ENCODE measurements around the gene EXD3.

EXD3 gene

DNA sequence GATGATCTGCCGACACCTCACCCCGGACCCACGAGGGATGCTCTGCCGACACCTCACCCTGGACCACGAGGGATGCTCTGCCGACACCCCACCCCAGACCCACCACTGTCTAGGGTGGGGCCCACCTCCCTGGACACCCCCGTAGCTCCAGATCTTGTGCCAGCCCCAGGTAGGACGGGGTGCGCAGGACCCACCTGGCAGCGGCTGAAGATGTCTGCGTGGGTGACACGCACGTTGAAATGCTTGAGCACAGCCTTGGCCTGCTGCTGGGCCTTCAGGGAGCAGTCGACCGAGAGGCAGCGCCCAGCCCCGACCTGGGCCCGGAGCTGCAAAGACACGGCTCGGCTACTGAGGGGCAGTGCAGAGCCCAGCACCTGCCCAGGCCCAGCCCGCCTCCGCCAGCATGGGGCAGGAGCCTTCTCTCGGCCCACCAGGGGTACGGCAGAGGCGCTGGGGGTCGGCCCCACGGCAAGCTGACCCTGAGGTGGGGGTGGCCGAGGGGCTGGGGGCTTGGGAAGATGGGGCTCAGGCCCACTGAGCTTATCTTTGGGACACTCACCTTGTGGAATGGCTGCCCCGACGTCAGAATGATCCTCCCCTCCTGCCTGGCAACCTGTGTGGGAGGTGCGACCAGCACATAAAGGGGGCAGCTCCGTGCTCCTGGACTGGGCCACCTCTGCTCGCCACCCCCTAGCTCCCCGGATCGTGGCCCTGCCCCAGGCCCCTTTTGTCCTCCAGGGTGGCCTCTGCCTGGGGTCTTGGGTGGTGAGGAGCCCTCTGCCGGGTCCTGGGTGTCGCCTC is 99.2 kb downstream of the EXD3 start:
- Histone ChIP-seq H3K9me3 (ENCODE audit: control insufficient read depth, low read length) (no peaks in the 10 kb centered on the region), H3K27me3 (replicated peaks; ENCODE audit: control insufficient read depth, insufficient read depth, low read length) (peaks cover 4% of the 10 kb centered on the region), H3K9ac (ENCODE audit: low read length) (no peak overlapping the region), H3K4me1 (ENCODE audit: control insufficient read depth, insufficient read depth, low read length) (peaks cover 3% of the 10 kb centered on the region), H3K4me3 (ENCODE audit: low read length) (no peak overlapping the region), H3K36me3 (ENCODE audit: control insufficient read depth, insufficient read depth, low read length, severe bottlenecking) (no peaks in the 10 kb centered on the region)
- no peak for DNase-seq (ENCODE audit: low read depth)

DNA sequence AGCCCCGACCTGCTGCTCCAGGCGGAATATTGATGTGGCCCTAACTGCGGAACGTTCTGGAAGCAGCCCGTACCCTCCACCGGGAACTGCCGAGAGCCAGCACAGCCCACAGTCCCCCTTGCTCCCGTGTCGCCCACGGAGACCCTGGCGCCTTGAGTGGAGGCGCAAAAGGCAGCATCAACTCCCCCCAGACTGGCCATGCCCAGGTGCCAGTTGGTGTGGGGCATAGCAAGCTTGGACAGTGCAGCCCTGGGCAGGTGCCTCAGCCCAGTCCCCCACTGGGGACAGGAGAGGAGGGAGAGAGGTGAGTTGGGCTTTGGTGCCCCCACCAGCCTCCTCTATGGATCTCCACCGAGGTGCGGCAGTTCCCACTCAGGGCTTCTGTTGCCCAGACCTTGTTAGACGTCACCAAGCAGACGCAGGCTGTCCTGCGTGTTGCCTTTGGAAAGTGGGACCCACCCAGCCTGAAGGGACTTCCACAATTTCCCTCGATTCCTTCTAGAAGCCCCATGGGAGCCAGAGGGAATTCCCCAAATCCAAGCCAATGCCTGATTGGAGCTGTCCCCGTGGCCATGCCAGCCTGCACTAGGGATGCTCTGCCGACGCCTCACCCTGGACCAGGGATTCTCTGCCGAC is 101.1 kb downstream of the EXD3 start:
- peaks cover 4% of the 10 kb centered on the region for H3K4me1 ChIP-seq (ENCODE audit: control insufficient read depth, insufficient read depth, low read length)
- no peaks in the 10 kb centered on the region for H3K36me3 ChIP-seq (ENCODE audit: control insufficient read depth, insufficient read depth, low read length, severe bottlenecking)
- H3K27me3 ChIP-seq (replicated peaks; ENCODE audit: control insufficient read depth, insufficient read depth, low read length) = peaks cover 8% of the 10 kb centered on the region
- H3K9me3 ChIP-seq (ENCODE audit: control insufficient read depth, low read length) = no peaks in the 10 kb centered on the region
- no peak overlapping the region for H3K4me3 ChIP-seq (ENCODE audit: low read length)
- no peak overlapping the region for H3K9ac ChIP-seq (ENCODE audit: low read length)
- DNase-seq (ENCODE audit: low read depth) = no peak

DNA sequence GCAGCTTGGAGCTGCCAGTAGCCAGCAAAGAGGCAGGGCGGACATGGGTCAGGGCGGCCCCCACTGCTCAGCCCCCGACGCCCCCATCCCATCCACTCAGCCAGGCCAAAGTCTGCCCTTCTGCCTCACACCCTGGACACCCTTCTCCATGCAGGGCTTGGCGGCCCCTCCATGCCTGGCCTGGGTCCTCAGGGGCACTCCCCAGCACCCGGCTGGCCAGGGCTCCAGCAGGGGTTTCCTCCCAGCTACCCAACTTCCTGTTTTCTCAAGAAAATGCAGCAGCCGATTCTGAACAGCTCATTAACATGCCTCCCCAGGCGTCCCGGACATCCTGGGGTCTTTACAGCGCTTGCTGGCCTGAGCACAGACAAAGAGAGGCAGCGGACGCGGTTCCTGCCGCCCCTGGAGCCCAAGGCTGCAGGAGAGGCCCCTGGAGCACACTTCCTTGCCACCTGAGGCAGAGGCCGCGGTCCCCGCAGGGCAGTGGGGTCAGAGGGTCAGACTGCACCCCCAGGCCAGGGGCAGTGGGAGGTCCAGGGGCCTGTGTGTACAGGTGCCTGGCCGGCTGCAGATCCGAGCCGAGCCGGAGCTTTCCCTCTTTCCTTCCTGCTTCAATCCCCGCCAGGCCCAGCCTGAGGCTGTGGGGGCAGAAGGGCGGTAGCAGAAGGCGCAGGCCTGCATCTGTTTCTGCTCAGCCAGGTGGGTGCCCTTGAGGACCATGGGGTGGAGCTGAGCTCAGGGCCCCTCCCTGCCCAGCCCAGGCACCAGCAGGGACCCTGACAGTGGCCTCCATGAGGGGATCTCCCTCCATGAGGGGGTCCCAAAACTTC is 102.2 kb downstream of the EXD3 start:
- H3K36me3 ChIP-seq (ENCODE audit: control insufficient read depth, insufficient read depth, low read length, severe bottlenecking) = no peaks in the 10 kb centered on the region
- H3K27me3 ChIP-seq (replicated peaks; ENCODE audit: control insufficient read depth, insufficient read depth, low read length) = peaks cover 8% of the 10 kb centered on the region
- no peak for DNase-seq (ENCODE audit: low read depth)
- peaks cover 4% of the 10 kb centered on the region for H3K4me1 ChIP-seq (ENCODE audit: control insufficient read depth, insufficient read depth, low read length)
- H3K4me3 ChIP-seq (ENCODE audit: low read length) = no peak overlapping the region
- H3K9ac ChIP-seq (ENCODE audit: low read length) = no peak overlapping the region
- no peaks in the 10 kb centered on the region for H3K9me3 ChIP-seq (ENCODE audit: control insufficient read depth, low read length)

DNA sequence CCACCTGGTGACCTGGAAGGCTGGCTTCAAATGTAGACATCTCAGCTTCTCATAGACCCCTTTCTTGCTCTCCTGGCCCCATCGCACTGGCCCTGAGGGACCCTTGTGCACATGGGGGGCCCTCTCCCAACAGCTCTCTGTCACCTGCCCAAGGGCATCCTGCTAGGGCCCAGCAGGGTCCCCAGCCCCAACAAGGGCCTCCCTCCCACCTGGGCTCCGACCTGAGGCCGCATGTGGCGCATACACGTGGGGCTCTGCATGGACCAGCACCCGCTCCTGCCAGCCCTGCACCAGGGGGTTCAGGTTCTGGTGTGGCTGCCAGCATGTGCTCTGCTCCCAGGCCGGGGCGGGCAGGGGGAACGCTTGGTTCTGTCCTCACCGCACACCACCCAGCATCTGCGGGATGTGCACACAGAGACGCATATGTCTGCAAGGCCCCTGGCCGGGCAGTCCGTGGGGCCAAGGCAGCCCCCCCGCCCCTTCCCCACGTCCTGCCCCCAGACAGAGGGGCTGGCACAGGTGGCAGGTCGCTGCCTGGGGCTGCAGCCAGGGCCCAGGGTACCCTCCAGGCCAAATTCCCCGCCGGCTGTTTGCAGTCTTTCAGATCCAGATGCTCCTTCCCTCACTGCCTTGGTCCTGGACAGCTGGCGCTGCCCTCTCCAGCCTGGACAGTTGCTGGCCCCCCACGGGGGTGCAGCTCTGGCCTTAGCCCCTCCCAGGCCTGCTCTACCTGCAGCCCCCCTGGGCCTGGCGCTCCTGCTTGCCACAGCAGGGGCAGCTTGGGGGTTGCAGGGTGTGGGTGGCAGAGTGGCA is 103.0 kb downstream of the EXD3 start:
- H3K9ac ChIP-seq (ENCODE audit: low read length) = no peak overlapping the region
- no peaks in the 10 kb centered on the region for H3K36me3 ChIP-seq (ENCODE audit: control insufficient read depth, insufficient read depth, low read length, severe bottlenecking)
- DNase-seq (ENCODE audit: low read depth) = no peak
- H3K9me3 ChIP-seq (ENCODE audit: control insufficient read depth, low read length) = no peaks in the 10 kb centered on the region
- H3K27me3 ChIP-seq (replicated peaks; ENCODE audit: control insufficient read depth, insufficient read depth, low read length) = peaks cover 8% of the 10 kb centered on the region
- H3K4me3 ChIP-seq (ENCODE audit: low read length) = no peak overlapping the region
- H3K4me1 ChIP-seq (ENCODE audit: control insufficient read depth, insufficient read depth, low read length) = peaks cover 4% of the 10 kb centered on the region

DNA sequence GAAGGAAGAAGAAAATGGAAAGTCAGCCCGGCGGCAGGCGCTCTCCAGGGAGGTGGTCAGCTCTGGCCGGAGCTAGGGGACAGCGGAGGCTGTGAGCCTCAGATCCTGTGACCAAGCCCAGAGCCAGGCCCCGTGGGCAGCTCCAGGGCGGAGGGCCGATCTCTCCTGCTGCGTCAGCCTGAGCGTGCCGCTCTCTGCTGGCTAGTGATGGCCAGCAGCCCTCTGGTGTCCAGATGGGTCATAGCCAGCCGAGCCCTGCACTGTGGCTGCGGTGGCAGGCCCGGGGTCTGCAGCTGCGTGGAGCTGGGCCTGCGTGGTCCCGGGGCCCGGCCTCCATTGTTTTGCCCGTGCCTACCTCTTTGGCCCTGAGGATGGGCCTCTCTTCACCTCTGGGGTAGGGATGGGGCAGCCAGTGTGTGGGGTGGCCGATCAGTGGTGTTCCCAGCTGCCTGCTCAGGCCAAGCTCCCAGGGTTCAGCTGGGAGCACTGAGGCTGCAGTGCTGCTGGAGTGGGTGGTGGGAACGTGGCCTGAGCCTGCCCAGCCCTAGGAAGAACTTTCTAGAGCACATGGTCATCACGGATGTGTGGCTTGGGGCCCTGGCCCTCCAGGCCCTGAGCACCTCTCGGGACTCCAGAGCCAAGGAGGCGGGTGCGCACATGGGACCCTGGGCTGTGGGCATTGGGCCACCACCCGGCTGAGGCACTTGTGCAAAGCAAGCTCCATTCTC is 103.8 kb downstream of the EXD3 start:
- DNase-seq (ENCODE audit: low read depth) = no peak
- no peaks in the 10 kb centered on the region for H3K36me3 ChIP-seq (ENCODE audit: control insufficient read depth, insufficient read depth, low read length, severe bottlenecking)
- no peaks in the 10 kb centered on the region for H3K9me3 ChIP-seq (ENCODE audit: control insufficient read depth, low read length)
- peak overlapping the region; percentile 49 for H3K9ac ChIP-seq (ENCODE audit: low read length)
- H3K4me3 ChIP-seq (ENCODE audit: low read length) = no peak overlapping the region
- H3K4me1 ChIP-seq (ENCODE audit: control insufficient read depth, insufficient read depth, low read length) = peaks cover 4% of the 10 kb centered on the region
- peaks cover 12% of the 10 kb centered on the region for H3K27me3 ChIP-seq (replicated peaks; ENCODE audit: control insufficient read depth, insufficient read depth, low read length)

DNA sequence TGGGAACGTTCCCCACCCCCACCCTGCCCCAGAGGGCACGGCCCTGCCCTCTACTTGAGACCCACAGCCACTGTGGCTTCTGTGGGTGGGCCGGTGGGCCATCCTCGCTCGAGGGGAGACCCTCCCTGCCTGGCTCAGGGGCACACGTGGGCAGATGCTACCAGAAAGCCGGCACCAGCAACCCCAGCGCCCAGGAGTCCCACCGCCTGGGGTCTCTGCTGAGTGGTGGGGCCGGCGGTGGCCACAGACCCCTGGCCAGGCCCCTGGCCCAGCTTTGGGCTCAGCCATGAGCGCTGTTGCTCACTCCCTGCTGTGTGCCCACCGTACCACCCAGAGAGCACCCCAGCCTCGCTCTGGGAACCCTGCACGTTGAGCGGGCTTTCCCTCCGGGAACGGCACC is 104.4 kb downstream of the EXD3 start:
- Histone ChIP-seq H3K4me1 (ENCODE audit: control insufficient read depth, insufficient read depth, low read length) (peaks cover 4% of the 10 kb centered on the region), H3K9ac (ENCODE audit: low read length) (peak overlapping the region; percentile 49)
- DNase-seq (ENCODE audit: low read depth) = no peak

DNA sequence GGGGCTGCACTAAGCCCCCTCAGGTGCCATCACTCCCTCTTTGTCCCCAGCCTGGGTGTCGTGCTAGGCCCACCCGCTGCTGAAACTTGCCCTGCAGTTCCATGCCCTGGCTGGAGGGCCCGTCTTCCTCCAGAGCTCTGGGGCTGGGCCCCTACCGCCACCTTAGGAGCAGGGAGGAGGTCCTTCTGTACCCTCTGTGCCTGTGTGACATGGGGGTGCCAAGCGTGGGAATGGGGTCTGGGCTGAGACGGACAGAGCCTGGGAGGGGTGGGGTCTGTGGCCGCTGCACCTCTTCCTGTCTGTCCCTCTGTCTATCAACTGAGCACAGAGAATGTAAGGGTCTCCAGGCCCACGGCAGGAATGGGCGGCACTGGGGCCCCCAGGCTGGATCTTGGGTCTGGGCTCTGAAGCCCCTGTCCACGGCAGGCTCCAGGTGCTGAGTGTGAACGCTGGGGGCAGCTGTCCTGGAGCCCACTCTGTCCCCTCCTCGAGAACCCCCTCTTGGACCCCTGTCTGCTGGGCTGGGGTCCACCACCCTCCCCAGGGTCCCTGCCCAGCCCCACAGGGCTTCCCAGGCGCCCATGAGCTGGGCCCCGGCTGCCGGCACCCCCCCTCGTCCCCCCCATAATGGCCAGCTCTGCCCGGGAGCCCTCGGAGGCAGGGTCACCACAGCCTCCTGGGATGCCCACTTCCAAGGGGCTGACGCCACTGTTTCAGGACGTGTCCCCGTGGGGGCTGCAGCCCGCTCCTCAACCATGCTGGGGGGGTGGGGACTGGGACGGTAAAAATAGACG is 105.0 kb downstream of the EXD3 start:
- H3K36me3 ChIP-seq (ENCODE audit: control insufficient read depth, insufficient read depth, low read length, severe bottlenecking) = no peaks in the 10 kb centered on the region
- H3K9me3 ChIP-seq (ENCODE audit: control insufficient read depth, low read length) = no peaks in the 10 kb centered on the region
- H3K27me3 ChIP-seq (replicated peaks; ENCODE audit: control insufficient read depth, insufficient read depth, low read length) = peaks cover 12% of the 10 kb centered on the region
- DNase-seq (ENCODE audit: low read depth) = no peak
- no peak overlapping the region for H3K4me3 ChIP-seq (ENCODE audit: low read length)
- H3K9ac ChIP-seq (ENCODE audit: low read length) = no peak overlapping the region
- peaks cover 4% of the 10 kb centered on the region for H3K4me1 ChIP-seq (ENCODE audit: control insufficient read depth, insufficient read depth, low read length)

More for the DNA sequence above, 104.4 kb downstream of the EXD3 start:
- no peaks in the 10 kb centered on the region for H3K36me3 ChIP-seq (ENCODE audit: control insufficient read depth, insufficient read depth, low read length, severe bottlenecking)
- H3K4me3 ChIP-seq (ENCODE audit: low read length) = no peak overlapping the region
- H3K9me3 ChIP-seq (ENCODE audit: control insufficient read depth, low read length) = no peaks in the 10 kb centered on the region
- peaks cover 12% of the 10 kb centered on the region for H3K27me3 ChIP-seq (replicated peaks; ENCODE audit: control insufficient read depth, insufficient read depth, low read length)

DNA sequence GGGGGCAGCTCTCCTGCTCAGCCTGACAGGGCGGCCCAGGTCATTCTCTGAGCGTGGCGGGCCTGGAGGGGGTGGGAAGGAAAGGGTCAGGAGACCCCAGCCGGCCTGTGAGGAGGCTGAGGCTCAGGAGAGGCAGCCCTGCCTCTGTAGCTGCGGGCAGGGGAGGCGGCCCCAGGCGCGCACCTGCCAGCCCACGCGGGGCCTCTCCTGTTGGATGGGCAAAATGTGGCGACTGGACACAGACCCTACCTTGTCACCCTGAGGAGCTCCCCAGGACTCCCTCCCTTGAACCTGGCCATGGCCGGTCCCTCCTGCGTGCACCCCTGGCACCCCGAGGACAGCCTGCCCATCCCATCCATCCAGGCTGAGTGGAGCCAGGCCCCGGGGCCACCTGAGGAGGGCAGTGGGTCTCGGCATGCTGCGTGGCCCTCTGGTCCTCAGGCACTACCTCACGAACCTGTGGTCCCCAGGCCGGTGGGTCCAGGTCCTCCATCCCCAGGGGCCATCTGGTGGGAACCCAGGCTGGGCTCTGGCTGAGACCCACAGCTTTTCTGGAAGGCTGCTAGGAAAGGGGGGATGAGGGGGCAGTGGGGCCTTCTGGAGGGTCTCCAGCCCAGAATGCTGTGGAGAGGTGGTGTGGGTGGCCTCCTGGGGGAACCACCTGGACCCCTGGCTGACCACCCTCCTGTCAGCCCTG is 105.8 kb downstream of the EXD3 start:
- H3K4me3 ChIP-seq (ENCODE audit: low read length) = no peak overlapping the region

DNA sequence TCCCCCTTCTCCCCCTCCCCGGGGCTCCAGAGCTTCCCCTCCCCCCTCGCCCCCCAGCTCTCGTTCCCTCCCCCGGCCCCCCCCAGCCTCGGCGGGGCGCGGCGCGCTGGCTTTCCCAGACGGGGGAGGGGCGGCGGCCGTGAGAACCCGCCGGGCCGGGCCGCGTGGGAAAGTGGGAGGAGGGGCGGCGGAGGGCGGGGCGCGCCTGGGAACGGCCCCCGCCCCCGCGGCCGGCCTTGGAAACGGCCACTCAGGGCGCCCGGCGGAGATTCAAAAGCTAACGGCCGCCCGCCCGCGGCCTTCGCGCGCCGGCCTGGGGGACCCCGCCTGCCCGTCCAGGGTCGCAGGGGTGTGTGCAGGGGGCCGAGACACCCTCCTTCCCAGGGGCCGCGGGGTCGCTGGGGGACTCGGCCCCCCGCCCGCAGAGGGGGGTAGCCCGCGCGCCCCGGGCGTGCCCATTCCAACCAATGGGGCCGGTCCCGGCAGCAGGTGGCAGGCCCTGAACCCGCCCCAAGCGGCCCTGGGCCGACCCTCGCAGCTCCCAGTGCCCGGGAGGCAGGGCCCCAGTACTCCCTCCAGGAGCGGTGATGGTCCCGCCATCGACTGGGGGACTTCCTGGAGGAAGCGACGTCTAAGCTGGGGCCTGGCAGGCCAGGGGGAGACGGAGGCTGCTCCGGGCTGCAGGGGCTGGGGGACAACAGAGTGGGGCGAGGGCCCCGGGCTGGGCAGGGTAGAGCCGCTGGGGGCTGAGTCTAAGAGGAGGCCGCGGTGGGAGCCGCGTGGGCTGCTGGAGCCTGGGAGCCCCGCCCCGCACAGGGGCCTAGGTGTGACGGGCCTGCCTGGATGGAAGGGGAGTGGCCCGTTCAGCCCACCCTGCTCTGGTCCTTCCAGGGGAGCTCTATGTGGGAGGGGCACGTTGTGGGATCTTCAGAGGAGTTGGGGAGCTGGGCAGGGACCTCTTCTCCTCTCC is 106.7 kb downstream of the EXD3 start:
- Histone ChIP-seq H3K4me3 (ENCODE audit: low read length) (no peak overlapping the region), H3K9me3 (ENCODE audit: control insufficient read depth, low read length) (no peaks in the 10 kb centered on the region), H3K36me3 (ENCODE audit: control insufficient read depth, insufficient read depth, low read length, severe bottlenecking) (no peaks in the 10 kb centered on the region), H3K9ac (ENCODE audit: low read length) (no peak overlapping the region), H3K4me1 (ENCODE audit: control insufficient read depth, insufficient read depth, low read length) (peaks cover 4% of the 10 kb centered on the region), H3K27me3 (replicated peaks; ENCODE audit: control insufficient read depth, insufficient read depth, low read length) (peaks cover 12% of the 10 kb centered on the region)
- peak; percentile 55 for DNase-seq (ENCODE audit: low read depth)

More for the DNA sequence above, 105.8 kb downstream of the EXD3 start:
- Histone ChIP-seq H3K9ac (ENCODE audit: low read length) (no peak overlapping the region), H3K4me1 (ENCODE audit: control insufficient read depth, insufficient read depth, low read length) (peaks cover 4% of the 10 kb centered on the region), H3K27me3 (replicated peaks; ENCODE audit: control insufficient read depth, insufficient read depth, low read length) (peaks cover 12% of the 10 kb centered on the region), H3K36me3 (ENCODE audit: control insufficient read depth, insufficient read depth, low read length, severe bottlenecking) (no peaks in the 10 kb centered on the region), H3K9me3 (ENCODE audit: control insufficient read depth, low read length) (no peaks in the 10 kb centered on the region)
- DNase-seq (ENCODE audit: low read depth) = no peak

Data from adipocyte (in vitro differentiated cells).